Activated CD4-positive, alpha-beta T cell treated with anti-CD3 and anti-CD28 coated beads for 24 hours (primary cell): ENCODE measurements around the gene TSR3.
A peak's percentile ranks its signal among the peaks of the same experiment; 100 is the strongest.

Experiments
- DNase-seq, 2 donors: peaks; one replicate each; pipeline ENCODE4 v3.0.0-alpha.2; 2020; ENCODE audit warnings: low read depth in 2 of 2

TSR3 gene

DNA sequence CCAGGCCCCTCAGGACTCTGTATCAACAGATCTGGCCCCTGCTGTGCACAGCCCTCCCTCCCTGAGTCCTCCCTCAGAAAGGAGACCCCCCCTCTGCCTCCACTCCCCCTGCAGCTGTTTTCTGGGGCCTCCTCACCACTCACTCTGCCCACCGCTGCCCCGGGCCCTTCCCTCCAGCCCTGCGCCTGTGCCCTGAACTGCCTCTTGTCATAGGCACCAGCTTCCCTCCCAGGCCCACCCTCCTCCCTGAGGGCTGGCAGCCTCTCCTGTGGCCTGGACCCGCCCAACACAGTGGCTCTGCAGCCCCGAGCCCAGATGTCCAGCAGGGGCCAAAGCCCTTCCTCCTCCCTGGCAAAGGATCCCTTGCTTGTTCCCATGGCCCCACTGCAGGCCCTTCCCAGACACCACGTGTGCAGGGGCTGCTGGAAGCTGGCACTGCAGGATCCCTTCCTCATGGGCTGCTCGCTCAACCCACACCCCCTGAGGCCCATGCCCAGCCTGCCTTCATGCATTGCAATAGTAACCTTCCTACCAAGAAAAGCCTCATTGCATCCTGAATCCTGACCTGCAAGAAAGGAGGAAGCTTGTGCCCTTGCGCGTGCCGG is 25.8 kb upstream of the TSR3 start:
- no peak for DNase-seq

DNA sequence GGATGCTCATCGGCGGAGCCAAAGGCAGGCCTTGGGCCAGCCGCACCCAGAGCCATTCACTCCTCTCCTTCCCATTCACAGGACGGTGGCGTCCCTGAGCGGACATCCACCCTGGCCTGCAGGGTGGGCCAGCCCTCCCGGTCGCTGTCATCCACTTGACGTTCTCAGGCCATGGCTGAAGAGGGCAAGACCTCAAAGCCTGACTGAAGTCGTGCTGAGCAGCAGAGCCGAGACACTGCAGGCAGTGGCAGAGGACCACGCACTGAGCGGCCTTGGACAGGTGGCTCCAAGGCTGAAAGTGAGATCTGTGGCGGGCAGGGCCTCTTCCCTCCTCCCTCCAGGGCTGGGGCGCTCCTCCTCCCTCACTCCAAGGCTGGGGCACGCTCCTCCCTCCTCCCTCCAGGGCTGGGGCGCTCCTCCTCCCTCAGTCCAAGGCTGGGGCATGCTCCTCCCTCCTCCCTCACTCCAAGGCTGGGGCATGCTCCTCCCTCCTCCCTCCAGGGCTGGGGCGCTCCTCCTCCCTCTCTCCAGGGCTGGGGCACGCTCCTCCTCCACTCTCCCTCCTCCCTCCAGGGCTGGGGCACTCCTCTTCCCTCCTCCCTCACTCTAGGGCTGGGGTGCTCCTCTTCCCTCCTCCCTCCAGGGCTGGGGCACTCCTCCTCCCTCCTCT is 24.2 kb upstream of the TSR3 start:
- no peak for DNase-seq

DNA sequence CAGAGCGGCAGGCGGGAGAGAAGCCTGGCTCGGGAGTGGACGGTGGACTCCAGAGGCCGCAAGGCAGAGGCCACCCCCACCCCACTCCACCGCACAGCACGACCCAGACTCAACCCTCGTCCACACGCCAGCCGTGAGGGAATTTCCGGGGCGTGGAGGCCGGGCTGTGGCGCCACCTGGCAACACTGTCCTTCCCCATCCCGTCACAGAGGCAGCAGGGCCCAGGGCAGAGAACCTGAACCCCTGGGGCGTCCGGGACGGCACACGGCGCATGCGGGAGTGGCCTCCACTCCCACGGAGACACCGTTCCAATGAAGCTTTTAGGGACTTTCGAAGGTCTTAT is 23.6 kb upstream of the TSR3 start:
- DNase-seq: no peak

DNA sequence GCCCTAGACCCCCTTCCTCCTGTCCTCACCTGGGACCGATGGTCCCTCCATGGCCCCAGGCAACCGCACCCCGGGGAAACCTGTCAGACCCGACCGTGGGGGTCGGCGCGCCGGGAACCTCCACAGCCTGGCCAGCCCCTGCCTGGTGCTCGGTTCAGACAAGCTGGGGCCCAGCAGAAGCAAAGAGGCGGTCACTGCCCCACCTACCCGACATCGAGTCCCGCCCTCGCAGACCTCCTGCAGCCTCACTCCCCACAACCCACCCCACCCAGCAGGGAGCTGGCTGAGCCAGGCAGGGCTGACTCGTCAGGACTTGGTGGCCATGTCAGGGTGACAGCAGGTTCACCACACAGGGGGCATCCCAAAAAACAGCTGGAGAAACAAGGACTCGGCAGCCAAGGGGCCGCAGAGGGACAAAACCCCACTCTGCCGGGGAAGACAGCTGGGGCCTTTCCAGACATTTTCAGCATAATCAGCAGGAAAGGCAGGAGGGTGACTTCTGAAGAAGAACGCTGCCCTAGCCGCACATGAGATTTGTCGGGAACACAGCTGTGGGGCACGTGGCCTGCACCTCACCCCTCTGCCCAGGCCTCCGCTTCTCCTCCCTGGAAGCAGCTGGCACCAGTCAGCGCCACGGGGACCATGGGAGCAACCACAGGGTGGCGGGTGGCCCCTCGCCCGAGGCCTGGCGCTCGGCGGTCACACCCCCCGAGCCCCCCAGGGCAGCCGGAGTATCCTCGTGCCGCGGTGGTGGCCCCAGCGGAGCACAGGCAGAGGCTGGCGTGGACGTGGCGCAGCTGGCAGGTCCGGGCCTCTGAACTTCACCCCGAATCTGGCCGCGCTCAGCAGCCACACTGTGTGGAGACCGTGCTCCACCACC is 23.0 kb upstream of the TSR3 start:
- no peak for DNase-seq

DNA sequence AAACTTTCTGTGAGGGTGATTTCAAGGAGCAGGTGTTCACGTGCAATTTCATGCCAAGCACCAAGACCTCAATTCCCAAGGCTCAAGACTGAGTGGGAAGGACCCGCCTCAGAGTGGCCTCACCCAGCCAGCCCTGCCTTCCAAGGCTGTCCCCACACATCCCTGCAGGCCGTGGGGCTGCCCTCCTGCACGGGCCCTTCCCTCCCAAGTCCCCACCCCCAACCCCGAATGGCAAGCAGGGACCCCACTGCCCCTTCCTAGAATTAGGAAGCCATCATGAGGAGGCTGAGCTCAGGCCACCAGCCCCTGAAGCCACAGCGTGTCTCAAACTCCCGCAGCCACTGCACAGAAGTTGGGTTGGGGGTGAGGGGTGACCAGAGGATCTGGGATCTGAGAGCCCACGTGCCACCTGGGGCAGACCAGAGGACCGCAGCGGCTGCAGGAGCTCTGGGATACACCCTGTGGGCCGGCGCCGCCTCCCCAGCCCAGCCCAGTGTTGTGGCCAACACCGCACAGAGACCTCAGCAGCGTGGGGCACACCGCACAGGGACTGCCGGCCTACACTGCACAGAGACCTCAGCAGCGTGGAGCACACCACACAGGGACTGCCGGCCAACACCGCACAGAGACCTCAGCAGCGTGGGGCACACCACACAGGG is 20.7 kb upstream of the TSR3 start:
- DNase-seq: no peak

DNA sequence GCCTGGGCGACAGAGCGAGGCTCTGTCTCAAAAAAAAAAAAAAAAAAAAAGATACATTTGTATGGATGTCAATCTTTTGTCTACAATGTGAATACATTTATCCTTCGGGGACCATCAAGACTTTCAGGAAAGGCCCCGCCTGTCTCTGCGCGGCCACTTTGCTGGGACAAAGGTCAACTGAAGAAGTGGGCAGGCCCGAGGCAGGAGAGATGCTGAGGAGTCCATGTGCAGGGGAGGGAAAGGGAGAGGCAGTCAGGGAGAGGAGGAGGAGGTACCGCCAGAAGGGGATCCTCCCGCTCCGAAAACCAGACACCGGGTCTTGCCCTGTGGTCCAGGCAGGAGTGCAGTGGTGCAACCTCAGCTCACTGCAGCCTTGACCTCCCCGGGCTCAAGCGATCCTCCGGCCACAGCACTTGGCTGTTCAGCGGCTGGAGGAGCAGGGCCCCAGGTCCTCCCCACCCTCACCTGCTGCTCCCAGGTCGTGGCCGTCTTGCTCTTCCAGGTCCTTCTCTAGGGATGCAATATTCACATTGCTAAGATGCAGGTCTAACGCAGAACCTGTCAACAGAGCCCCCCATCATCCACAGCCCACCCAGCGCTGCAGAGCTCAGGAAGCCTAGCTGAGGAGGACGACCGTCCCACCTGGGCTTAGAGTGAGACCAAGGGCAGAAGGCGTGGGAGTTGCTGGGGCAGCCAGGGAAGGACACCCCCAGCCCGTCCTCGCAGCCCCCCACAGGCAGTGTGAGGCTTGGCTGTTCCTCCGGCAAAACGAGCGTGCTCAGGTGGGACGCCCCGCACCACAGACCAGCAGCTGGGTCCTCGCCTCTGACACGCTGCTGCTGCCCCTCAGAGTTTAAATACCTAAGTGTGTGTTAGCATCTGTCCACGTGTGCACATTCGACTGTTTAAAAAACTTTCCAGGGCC is 19.6 kb upstream of the TSR3 start:
- DNase-seq: no peak

DNA sequence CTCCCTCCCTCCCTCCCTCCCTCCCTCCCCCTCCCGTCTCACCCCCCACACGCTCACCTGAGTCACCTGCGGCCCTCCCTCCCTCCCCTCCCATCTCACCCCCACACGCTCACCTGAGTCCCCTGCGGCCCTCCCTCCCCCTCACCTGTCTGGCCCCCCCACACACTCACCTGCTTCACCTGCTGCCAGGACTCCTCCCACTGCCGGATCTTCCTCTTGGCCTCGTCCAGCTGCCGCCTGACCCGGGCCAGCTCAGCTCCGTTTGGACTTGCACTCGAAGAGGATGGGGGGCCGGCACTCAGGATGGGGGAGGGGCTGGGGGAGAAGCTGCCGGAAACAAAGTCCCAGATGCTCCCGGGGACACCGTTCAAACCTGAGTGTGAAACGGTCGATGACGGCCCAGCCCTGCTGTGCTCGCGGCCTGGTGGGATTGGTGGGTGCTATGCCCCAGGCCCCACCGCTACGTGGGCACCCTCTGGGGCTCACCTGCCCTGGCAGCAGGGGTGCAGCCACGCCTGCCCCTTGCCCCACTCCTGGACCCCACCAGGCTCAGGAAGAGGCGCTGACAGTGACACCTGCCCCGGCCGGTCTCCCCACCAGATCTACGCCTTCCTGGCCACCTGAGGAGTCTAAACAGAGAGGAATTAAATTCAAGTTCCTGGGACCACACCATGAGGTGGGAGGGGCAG is 16.0 kb upstream of the TSR3 start:
- no peak for DNase-seq

DNA sequence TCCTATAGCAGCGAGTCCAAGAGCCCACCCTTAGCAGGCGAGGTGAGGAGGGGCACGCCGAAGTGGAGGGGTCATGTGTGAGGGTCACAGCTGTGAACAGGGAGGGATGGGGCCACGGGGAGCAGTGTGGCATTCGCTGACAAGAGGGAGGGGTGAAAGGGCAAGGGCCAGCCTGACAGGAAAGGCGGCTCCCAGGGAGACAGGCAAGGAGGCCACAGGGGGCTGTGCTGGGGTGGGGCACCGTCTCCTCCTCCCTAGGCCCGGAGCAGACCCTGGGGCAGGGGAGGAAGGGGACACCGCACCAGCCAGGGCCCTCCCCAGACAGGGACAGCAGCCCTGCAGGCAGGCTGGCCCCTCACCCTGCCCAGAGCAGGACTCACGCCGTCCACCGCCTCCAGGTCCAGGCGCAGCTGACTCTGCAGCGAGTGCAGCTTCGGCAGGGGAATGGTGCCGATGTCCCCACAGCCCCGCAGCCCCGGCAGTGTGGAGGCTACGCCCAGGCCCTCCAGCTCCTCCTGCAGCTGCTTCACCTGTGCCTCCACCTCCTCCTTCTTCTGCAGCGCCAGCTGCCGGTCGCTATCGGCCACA is 15.1 kb upstream of the TSR3 start:
- DNase-seq: no peak

DNA sequence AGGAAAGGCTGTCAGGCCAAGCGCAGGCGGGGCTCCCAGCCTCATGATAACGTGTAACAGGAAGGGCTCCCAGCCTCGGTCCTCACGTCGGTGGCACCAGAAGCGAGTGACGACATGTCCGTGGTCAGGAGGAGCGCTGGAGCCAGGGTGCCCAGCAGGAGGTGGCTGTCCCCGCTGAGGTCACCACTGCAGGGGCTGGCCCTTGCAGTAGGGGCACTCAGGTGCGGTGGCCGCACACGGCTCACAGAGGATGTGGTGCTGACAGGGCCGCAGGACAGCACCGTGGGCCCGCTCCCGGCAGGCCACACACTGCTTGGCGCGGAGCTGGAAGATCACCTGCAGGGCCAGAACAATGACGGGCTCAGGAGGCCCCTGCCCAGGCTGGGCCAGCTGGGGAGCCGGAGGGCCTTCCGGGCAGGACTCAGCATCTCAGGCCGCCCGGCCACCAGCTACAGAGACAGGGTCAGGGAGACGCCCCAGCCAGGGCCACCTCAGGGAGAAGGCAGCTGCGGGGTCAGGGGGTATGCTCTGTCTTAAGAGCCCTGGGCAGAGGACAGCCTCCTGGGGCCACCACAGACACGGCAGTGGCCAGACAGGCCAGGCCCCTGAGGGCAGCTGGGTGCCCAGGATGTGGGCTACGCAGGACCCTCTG is 14.5 kb upstream of the TSR3 start:
- DNase-seq: no peak

DNA sequence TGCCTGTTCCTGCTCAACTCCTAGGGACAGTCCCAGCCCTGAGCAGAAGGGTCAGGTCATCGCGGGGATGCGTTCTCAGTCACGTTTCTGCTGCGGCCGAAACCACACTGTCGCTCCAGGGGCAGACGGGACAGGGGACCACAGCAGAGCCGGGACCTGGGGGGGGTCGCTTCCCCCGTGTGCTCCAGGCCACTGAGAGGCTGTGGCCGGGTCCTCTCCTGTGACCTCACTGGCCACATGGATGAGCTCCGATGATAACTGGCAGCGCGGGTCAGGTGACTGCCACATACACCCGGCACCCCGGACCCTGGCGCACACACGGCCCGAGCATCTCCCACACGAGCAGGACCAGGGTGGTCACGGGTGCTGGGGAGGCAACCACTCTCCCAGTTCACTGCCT is 12.8 kb upstream of the TSR3 start:
- no peak for DNase-seq

DNA sequence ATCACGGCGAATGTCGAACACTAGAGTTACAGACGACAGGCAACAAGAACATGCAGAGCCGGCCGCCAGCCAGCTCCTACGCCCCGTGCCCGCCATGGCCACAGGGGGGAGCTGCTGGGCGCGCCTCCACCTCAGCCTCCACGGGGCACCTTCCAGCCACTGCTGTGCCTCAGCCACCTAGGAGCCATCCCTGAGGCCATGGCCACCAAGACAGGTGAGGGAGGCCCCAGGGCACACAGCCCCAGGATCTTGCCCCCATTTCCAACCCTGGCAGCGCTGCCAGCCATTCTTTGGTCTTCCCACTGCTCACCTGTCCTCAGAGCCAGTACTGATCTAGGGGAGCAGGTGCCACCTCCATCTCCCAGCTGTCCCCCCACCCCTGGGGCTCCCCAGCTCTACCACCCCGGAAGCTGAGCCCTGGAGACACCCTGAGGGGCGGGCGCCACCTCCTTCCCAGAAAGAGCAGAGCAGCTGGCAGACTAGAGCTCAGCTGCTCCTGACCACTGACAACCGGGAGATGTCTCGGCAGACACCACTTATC is 11.9 kb upstream of the TSR3 start:
- DNase-seq: peak; percentile 53 to 64

DNA sequence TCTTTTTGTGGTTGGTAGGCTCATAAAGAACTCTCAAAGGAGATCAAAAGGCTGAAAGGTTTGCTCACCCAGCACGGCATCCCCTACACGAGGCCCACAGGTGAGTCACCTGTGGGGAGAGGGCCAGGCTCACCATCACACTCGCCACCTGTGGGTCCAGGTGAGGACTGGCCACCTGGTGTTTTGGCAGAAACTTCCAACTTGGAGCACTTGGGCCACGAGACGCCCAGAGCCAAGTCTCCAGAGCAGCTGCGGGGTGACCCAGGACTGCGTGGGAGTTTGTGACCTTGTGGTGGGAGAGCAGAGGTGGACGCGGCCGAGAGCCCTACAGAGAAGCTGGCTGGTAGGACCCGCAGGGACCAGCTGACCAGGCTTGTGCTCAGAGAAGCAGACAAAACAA is 11.1 kb upstream of the TSR3 start:
- DNase-seq: no peak

DNA sequence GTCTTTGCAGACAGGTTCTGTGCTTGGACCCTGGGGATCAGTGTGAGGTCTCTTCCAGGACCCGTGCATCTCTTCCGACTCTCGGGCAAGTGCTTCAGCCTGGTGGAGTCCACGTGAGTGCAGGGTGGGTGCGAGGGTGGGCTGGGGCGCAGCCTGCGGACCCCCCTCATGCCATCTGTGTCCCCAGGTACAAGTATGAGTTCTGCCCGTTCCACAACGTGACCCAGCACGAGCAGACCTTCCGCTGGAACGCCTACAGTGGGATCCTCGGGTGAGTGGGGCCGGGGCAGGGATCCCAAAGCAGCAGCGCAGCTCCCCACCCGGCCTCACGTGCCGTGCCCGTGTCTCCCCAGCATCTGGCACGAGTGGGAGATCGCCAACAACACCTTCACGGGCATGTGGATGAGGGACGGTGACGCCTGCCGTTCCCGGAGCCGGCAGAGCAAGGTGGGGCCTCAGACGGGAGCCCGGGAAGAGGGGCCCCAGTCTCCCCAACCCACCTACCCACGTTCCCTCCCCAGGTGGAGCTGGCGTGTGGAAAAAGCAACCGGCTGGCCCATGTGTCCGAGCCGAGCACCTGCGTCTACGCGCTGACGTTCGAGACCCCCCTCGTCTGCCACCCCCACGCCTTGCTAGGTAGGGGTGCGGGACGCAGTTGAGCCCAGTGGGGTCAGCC is 10.1 kb upstream of the TSR3 start:
- DNase-seq: no peak

DNA sequence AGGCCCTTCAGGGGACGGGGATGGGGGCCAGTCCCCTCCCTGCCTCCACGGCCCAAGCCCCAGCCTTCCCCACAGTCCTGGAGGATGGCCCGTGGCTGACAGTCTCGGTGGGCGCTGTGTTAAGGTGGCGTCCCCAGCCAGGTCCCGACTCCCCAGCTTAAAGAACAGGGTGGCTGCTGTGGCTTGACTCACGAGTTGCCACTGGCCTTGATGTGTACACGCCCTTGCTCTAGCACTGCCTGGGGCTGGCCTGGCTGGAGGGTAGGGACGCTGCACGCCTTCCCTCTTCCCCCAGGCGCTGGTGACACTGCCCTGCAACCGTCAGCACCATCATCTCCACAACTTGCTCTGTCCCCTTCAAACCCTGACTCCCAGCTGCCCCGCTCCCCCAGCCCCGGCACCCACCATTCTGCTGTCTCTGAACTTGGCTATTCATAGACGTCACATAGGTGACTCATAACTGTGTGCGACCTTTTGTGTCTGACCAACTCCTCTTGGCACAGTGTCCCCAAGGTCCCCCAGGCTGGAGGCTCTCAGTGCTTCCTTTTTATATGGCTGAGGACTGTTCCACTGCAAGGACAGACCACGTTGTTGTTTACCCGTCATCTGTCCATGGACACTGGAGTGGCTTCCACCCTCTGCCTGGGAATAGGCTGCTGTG is 6.4 kb upstream of the TSR3 start:
- DNase-seq: no peak

DNA sequence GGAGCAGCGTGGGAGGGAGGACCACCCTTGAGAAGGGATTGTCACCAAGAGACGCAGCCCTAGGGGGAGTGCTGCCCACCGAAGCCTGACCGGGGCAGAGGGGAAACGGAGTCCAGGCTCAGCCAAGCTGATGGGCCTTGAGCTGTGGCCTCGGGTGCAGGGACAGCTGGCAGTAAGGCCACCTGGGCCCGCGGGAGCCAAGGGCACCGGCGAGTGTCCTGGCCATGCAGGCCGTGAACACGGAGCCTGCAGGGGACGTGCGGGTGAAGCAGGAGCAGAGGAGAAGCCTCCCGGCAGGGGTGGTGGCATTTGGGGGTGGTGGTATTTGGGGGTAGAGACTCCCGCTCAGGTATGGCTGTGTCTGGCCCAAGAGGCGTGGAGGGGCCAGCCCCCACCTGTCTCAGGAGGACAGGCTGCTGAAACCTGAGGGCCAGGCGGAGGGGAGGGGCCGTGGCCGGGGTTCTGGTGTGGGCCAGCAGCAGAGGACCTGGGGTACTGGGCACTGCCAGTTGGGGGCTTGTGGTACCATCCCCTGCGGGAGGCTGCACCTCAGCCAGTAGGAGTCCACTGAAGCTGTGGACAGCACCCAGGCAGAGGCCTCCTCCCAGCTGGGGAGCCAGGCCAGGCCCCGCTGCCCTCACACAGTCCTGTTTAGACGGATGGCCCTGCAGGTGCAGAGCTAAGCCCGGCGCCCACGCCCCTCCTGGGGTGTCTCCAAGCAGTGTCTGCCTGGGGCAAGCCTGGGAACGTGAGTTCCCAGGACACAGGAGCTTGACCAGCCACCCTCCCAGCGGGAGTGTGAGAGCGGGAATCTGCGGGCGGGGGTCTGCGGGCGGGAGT is 4.6 kb upstream of the TSR3 start:
- no peak for DNase-seq

DNA sequence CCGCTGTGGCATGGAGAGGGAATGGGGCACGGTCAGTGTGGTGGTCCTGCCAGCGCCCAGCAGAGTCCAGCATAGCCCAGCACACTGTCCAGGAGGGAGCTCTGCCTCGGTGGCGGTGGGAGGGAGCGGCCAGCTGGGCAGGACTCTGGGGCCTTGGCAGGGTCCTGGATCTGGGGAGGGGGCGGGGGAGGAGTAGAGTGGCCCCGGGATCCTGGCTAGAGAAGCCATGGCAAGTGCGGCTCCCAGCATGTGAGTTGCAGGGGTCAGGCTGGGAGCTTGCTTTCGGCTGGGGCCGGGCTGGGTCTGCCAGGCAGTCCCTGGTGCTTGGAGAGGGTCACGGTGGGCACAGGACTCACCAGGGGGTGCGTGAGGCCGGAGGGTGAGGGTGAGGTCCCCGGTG is 3.9 kb upstream of the TSR3 start:
- no peak for DNase-seq

DNA sequence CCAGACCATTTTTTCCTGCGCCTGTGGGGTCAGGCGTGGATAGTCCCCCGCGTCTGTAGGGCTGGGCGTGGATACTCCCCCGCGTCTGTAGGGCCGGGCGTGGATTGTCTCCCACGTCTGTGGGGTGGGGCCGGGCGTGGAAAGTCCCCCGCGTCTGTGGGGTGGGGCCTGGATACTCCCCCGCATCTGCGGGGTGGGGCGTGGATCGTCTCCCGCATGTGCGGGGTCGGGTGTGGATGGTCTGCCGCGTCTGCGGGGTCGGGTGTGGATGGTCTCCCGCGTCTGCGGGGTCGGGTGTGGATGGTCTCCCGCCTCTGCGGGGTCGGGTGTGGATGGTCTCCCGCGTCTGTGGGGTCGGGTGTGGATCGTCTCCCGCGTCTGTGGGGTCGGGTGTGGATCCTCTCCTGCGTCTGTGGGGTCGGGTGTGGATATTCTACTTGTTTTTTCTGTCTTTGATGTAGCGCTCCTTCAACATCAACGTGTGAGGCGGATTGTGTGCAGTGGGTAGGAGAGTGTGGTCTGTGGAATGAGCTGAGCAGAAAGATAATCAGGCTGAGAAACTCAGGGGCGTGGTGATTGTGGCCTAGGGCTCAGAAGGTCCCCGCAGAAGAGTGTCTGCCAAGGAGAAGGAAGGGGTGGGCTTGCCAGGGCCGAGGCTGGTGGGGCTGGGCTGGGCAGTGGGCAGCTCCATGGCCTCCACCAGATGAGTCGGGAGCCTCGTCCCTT is 3.3 kb upstream of the TSR3 start:
- no peak for DNase-seq
